Memory B cell (primary cell): ENCODE results near the gene MYL5.

ENCODE experiments used
- ATAC-seq: fragments of 150-1000 bp; cut with Tn5 transposase; 2 replicates; pipeline ENCODE4 v1.10.0; 2021; ENCODE audit warnings: low read depth, mild to moderate bottlenecking, moderate library complexity
- DNase-seq, 2 donors: peaks; one replicate each; pipeline ENCODE4 v3.0.0; 2022; ENCODE audit warnings: low spot score in 2 of 2
- H3K27ac Mint-ChIP-seq: one replicate; pipeline ENCODE4 v1.8.0; 2022; ENCODE audit warnings: mild to moderate bottlenecking, moderate library complexity, mixed read lengths
- H3K27me3 Mint-ChIP-seq: one replicate; pipeline ENCODE4 v1.8.0; 2022; ENCODE audit warnings: mixed read lengths
- H3K36me3 Mint-ChIP-seq: one replicate; pipeline ENCODE4 v1.8.0; 2022; ENCODE audit warnings: mild to moderate bottlenecking, mixed read lengths
- H3K4me1 Mint-ChIP-seq: one replicate; pipeline ENCODE4 v1.8.0; 2022; ENCODE audit warnings: mixed read lengths
- H3K4me3 Mint-ChIP-seq: one replicate; pipeline ENCODE4 v1.8.0; 2022; ENCODE audit warnings: mild to moderate bottlenecking, moderate library complexity, mixed read lengths
- H3K9me3 Mint-ChIP-seq: one replicate; pipeline ENCODE4 v1.8.0; 2022; ENCODE audit warnings: mixed read lengths

Gene MYL5

DNA sequence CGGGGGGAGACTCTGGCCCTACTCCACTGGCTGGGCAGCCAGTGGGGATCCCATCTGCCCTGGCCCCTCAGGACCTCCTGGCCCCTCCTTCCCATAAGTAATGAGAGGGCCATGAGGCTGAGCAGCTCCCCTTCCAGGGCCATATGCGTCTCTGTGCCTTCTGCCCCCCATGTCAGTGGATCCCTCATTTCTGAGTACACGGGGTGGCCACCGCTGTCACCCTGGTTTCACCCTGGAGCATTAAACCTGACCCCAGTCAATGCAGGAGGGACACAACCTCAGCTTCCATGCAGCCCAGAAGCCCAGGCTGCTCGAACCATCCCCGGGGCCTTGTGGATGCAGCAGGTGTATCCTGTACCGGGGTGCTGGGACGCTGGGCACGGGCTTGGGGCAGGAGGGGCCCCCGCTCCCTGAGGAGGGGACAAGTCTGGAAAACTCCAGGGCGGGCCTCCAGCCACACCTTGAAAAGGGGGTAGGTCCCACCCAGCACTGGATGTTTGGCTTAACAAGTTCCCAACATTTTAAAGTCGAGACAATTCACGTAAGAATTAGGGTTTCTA lies 24.5 kb upstream of the MYL5 start:
- Mint-ChIP-seq H3K27me3 (peaks cover 16% of the 10 kb centered on the region), H3K4me1 (peaks cover 2% of the 10 kb centered on the region), H3K27ac (no peak overlapping the region), H3K36me3 (no peaks in the 10 kb centered on the region), H3K9me3 (peaks cover 2% of the 10 kb centered on the region), H3K4me3 (no peak overlapping the region)
- no peak for ATAC-seq
- DNase-seq, result no peak

DNA sequence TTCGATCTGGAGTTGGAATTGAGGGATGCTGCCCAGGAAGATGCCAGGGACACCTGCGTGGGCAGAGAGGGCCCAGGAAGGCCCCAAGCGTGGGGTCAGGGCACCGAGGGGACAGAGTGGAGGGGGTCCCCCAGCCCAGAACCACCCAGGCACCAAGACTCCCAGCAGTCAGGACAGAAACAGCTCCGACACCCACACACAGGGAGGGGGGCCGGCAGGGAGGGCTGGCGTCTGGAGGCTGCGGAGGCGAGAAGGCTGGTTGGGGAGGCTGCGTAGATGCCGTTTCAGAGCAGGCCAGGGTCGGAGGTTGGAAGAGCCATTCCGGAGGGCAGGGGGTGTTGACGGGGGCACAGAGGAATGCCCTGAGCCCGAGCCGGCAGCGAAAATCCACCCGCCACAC lies 23.9 kb upstream of the MYL5 start:
- DNase-seq (no peak), ATAC-seq (no peak)
- Mint-ChIP-seq H3K27ac (no peak overlapping the region), H3K27me3 (peaks cover 16% of the 10 kb centered on the region), H3K4me3 (no peak overlapping the region), H3K9me3 (peaks cover 2% of the 10 kb centered on the region), H3K4me1 (peaks cover 2% of the 10 kb centered on the region), H3K36me3 (no peaks in the 10 kb centered on the region)

DNA sequence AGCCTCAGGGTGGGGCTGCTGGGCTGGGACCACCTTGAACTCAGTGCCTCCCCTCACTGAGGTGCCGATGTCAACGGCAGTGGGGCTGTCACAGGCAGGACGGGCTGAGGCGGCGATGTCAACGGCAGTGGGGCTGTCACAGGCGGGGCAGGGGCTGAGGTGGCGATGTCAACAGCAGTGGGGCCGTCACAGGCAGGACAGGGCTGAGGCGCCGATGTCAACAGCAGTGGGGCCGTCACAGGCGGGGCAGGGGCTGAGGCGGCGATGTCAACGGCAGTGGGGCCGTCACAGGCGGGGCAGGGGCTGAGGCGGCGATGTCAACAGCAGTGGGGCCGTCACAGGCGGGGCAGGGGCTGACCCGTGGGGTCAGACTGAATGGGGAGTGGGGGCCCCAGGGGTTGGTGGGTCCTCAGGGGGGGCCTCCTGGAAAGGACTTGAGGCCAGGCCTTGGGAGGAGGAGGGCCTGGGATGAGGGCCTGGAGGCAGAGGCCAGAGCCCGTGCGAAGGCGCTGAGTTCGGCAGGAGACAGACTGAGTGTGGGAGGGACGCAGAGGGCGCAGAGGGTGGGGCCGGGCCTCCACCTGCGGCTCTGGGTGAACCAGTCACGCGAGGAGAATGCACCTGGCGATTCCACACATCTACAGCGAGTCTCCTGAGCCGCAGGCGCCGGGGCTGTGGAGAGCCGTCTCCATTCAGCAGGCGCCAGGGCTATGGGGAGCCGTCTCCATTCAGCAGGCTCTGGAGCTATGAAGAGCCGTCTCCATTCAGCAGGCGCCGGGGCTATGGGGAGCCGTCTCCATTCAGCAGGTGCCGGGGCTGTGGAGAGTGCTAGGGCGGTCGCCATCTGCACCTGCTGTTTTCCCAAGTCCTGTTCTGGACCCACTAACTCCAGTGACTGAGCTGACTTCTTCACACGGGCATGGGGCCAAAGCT lies 23.1 kb upstream of the MYL5 start:
- Mint-ChIP-seq H3K27me3 (peaks cover 12% of the 10 kb centered on the region), H3K27ac (no peak overlapping the region), H3K4me3 (no peak overlapping the region), H3K36me3 (no peaks in the 10 kb centered on the region), H3K9me3 (no peaks in the 10 kb centered on the region), H3K4me1 (peaks cover 2% of the 10 kb centered on the region)
- DNase-seq (no peak), ATAC-seq (no peak)

DNA sequence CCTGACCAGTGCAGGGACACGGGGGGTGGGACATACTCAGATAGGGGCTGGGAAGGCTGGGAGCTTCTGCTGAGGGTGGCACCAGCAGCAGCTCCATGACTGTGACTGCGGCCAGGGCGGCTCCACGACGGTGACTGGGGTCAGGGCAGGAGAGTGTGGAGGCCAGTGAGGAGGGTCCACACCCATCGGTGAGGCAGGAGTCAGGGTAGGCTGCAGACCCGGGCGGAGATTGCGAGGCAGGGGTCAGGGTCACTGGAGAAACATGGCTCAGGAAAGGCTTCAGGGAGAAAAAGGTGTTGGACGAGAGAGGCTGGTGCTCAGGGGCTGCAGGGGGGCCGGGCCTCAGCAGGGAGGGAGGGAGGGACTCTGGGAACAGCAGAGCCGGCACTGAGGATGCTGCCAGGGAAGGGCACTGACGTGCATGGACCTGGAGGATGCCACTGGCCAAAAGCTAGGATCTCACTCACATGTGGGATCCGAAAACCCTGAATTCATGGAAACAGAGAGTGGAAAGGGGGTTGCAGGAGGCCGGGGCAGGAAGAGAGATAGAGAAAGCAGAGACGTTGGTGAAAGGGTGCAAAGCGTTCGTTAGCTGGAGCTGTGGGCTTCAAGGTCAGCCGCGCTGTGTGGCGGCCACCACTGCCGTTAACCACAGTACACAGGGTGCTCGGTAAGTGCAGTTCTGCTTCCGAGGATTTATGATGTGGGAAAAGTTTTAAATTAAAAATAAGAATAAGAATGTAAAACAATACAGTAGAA lies 22.3 kb upstream of the MYL5 start:
- Mint-ChIP-seq H3K27me3 (peaks cover 9% of the 10 kb centered on the region), H3K4me1 (peaks cover 2% of the 10 kb centered on the region), H3K36me3 (no peaks in the 10 kb centered on the region), H3K27ac (no peak overlapping the region), H3K9me3 (no peaks in the 10 kb centered on the region), H3K4me3 (no peak overlapping the region)
- ATAC-seq (no peak), DNase-seq (no peak)

DNA sequence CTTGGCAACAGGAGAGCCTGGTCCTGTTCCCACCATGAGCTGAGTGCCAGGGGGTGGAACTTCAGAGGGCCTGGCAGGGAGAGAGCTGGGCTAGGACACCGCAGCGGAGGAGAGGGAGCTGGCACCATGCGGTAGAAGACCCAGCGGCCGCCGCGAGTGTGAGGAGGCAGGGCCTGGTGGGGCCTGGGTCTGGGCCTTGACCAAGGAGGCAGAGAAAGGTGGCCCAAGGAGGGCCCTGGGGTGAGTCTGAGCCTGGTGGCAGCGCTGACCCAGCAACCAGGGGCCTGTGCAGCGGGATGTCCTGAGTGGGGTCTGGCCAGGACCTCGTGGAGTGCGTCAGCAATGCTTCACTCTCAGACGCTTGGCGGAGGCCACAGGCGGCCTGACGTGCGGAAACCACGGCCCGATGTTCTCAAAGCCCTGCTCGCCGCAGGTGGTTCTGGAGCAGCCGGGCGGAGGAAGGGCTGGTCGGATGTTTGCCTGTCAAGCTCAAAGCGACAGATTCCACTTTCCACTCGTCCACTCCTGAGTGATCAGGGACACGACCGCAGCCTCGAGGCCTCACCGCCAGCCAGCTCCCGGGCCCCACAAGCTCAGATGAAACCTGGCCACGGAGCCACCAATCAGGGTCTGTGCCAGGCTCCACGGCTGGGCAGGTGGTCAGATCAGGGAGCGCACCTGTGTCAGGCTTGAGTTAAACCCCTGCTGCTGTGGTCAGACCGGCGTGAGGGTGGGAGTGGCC lies 21.1 kb upstream of the MYL5 start:
- Mint-ChIP-seq H3K4me3 (no peak overlapping the region), H3K36me3 (no peaks in the 10 kb centered on the region)
- DNase-seq, result no peak

DNA sequence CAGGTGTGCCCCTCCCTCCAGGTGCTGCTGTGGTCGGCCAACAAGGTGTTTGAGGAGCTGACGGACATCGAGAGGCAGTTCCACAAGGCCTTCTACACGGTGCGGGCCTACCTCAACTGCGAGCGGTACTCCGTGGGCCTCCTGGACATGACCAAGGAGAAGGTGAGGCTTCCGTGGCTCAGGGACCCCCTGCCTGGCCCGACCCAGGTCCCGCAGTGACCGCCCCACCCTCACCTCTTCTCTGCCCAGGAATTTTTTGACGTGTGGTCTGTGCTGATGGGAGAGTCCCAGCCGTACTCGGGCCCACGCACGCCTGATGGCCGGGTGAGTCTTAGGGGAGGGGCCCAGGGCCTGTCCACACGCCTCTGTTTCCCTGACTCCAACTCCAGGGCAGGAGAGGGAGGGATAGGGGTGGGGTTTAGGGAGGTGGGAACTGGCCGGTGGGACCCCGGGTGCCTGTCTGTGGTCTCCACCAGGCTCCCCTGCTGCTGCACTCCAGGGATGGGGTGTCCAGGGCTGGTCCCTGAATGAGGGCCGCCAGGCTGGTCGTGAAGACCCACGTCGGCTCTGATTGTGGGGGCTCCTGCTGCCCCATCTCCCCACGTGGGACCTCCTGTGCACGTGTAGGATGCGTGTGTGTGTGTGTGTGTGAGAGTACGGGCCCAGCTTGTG lies 20.4 kb upstream of the MYL5 start:
- Mint-ChIP-seq H3K9me3 (no peaks in the 10 kb centered on the region), H3K4me1 (peaks cover 2% of the 10 kb centered on the region), H3K27ac (no peak overlapping the region), H3K36me3 (no peaks in the 10 kb centered on the region), H3K4me3 (no peak overlapping the region), H3K27me3 (peaks cover 9% of the 10 kb centered on the region)
- DNase-seq, result no peak
- no peak for ATAC-seq

More for the DNA sequence above, 21.1 kb upstream of the MYL5 start:
- no peaks in the 10 kb centered on the region for H3K9me3 Mint-ChIP-seq
- ATAC-seq, result no peak
- no peak overlapping the region for H3K27ac Mint-ChIP-seq
- peaks cover 2% of the 10 kb centered on the region for H3K4me1 Mint-ChIP-seq
- H3K27me3 Mint-ChIP-seq, result peaks cover 9% of the 10 kb centered on the region

DNA sequence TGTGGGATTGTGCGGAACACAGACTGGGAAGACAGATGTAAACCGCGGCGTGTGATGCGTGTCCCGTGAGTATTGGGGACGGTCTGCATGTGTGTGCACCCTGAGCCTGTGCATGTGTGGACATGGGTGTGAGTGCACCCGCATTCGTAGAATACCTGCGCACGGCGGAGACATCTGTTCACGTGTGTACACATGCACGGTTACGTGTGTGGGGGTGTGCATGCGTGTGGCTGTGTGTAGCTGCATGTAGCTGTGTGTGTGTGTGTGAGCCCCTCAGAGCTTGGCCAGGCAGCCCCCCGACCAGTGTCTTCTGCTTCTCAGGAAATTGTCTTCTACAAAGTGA lies 19.9 kb upstream of the MYL5 start:
- H3K36me3 Mint-ChIP-seq, result no peaks in the 10 kb centered on the region
- no peak for ATAC-seq
- peaks cover 9% of the 10 kb centered on the region for H3K27me3 Mint-ChIP-seq
- H3K9me3 Mint-ChIP-seq, result no peaks in the 10 kb centered on the region
- no peak overlapping the region for H3K27ac Mint-ChIP-seq
- peaks cover 2% of the 10 kb centered on the region for H3K4me1 Mint-ChIP-seq
- DNase-seq, result no peak
- H3K4me3 Mint-ChIP-seq, result no peak overlapping the region

DNA sequence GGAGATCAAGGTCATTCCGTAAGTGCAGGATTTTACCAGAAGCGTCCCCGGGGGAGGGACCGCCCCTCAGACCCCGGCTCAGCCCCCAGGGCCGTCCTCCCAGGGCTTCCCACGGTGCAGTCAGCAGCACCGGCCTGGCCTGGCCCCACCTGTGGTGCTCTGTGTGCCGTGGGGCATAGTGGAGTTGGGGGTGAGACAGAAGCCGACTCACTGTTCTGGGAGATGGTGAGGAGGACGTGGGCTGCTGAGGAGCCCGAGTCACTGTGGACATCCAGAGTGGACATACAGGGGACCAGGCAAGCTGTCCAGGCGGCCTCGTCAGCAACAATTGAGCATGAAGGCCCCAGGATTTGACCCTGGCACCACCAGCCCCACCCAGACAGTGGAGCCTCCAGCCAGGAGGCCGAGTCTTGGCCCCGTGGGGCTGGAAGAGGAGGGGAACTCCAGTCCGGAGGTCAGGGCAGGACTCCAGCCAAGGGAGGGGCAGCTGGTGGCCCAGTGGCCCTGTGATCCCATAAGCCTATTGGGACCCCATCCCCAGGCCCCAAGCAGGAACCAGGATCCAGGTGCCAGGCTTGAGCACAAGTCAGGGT lies 19.4 kb upstream of the MYL5 start:
- Mint-ChIP-seq H3K4me3 (no peak overlapping the region), H3K27me3 (peaks cover 9% of the 10 kb centered on the region), H3K36me3 (peaks cover 2% of the 10 kb centered on the region), H3K27ac (no peak overlapping the region), H3K9me3 (no peaks in the 10 kb centered on the region), H3K4me1 (peaks cover 2% of the 10 kb centered on the region)
- no peak for DNase-seq
- no peak for ATAC-seq

DNA sequence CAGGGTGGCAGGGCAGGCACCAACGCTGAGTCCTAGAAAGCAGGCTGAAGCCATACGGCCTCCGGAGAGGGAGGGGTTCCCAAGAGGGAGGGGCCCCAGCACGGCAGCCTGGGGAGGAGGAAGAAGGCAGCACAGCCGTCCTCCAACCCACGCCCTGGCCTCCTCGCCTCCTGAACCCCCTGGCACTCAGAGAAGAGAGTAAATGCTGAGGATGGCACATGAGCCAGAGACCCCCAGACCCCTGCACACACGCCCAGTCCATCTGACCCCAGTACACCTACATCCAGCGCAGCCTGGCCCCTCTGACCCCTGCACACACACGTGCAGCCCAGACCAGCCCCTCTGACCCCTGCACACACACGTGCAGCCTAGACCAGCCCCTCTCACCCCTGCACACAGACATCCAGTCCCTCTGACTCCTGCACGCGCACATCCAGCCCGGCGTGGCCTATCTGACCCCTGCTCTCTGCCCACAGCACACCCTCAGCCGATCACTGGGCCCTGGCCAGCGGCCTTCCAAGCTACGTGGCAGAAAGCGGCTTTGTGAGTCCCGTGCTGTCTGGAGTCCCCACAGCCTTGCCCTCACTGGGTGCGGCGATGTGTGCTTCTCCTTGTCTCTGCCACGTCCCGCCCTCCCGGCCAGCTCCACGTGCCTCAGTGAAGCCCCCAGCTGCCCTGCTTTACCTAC lies 18.7 kb upstream of the MYL5 start:
- H3K27ac Mint-ChIP-seq, result no peak overlapping the region
- ATAC-seq (no peak), DNase-seq (no peak)
- H3K36me3 Mint-ChIP-seq, result peaks cover 6% of the 10 kb centered on the region
- H3K4me3 Mint-ChIP-seq, result no peak overlapping the region
- peaks cover 2% of the 10 kb centered on the region for H3K4me1 Mint-ChIP-seq
- H3K9me3 Mint-ChIP-seq, result peaks cover under 1% of the 10 kb centered on the region
- H3K27me3 Mint-ChIP-seq, result peaks cover 7% of the 10 kb centered on the region

DNA sequence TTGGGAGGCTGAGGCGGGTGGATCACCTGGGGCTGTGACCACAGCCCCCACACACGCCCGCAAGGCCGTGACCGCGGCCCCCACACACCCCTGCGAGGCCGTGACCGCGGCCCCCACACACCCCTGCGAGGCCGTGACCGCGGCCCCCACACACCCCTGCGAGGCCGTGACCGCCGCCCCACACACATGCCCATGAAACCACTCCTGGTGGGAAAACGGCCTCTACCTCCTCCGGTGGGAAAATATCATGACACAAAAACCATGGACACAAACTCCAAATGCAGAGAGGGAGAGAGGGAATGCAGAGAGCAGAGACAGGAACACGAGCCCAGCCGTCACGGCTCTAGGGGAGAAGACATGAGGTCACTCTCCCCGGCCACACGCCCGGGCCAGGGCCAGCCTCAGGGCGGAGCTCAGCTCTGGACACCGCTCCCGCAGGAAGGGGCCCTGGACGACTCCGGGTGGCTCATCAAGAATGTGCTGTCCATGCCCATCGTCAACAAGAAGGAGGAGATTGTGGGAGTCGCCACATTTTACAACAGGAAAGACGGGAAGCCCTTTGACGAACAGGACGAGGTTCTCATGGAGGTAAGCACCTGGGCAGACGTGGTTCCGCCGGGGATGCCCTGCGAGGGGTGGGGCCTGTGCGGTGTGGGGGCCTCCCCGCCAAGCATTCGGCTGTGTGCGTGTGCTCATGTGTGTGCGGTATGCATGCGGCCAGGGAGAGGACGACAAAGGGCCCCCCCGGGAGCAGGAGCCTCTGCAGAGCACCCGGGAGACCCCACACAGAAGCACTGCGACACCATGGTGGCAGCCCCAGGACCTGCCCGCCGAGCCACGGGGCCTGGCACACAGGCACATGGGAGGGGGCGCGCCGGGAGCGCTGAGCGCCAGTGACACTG lies 17.7 kb upstream of the MYL5 start:
- Mint-ChIP-seq H3K4me3 (no peak overlapping the region), H3K9me3 (peaks cover 4% of the 10 kb centered on the region), H3K4me1 (peaks cover 2% of the 10 kb centered on the region), H3K27ac (no peak overlapping the region), H3K36me3 (peaks cover 10% of the 10 kb centered on the region), H3K27me3 (peaks cover 5% of the 10 kb centered on the region)
- ATAC-seq (no peak), DNase-seq (no peak)

DNA sequence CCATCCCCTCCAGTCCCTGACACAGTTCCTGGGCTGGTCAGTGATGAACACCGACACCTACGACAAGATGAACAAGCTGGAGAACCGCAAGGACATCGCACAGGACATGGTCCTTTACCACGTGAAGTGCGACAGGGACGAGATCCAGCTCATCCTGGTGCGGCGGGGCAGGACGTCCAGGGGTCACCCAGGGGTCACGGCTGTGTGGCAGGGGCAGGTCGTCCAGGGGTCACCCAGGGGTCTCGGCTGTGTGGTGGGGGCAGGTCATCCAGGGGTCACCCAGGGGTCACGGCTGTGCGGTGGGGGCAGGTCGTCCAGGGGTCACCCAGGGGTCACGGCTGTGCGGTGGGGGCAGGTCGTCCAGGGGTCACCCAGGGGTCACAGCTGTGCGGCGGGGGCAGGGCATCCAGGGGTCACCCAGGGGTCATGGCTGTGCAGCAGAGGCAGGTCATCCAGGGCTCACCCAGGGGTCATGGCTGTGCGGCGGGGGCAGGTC lies 17.0 kb upstream of the MYL5 start:
- H3K27ac Mint-ChIP-seq, result no peak overlapping the region
- H3K4me1 Mint-ChIP-seq, result peaks cover 2% of the 10 kb centered on the region
- H3K9me3 Mint-ChIP-seq, result peaks cover 4% of the 10 kb centered on the region
- no peak overlapping the region for H3K4me3 Mint-ChIP-seq
- DNase-seq (no peak), ATAC-seq (no peak)
- peaks cover 1% of the 10 kb centered on the region for H3K27me3 Mint-ChIP-seq
- H3K36me3 Mint-ChIP-seq, result peaks cover 10% of the 10 kb centered on the region
